ENCODE data around the gene ANKEF1.

GRCh38 chr20:9993137-9993536 is 41.6 kb upstream of the ANKEF1 start:
- no peak for TF ChIP-seq CTCF (IDR thresholded peaks at IDR 0.05)
- TF ChIP-seq POLR2A (IDR thresholded peaks at IDR 0.05): no peak

Data from thyroid gland (tissue), 4 donors.